Renal cortical epithelial cell (primary cell): ENCODE data around the gene DAP. TPM values are rescaled to one million over a fixed set of nuclear protein-coding genes. Genes with fewer than 3 reads are reported as not detected.
"Not testable (repeated sequence)": the region's sequence is repeated elsewhere in the genome, so short reads cannot be mapped to it uniquely, and the experiment has no call there.

Source experiments
- DNase-seq: peaks from one replicate; pipeline ENCODE4 v3.0.0-alpha.2; 2011; ENCODE audit warnings: low read depth
- total RNA-seq: library from RNA; depleted of rRNA; stranded (reverse); fragments of >200 nt; gene quantifications from 2 replicates; pipeline ENCODE4 v1.2.3, GENCODE V29; 2014

The DAP gene
- total RNA-seq, 1 donor from 2014 or later: 88.9 TPM

GRCh38 chr5:10654566-10654965, 106.5 kb downstream of the DAP start:
- DNase-seq: no peak

GRCh38 chr5:10653751-10654400, 107.2 kb downstream of the DAP start:
- DNase-seq: no peak

DNA sequence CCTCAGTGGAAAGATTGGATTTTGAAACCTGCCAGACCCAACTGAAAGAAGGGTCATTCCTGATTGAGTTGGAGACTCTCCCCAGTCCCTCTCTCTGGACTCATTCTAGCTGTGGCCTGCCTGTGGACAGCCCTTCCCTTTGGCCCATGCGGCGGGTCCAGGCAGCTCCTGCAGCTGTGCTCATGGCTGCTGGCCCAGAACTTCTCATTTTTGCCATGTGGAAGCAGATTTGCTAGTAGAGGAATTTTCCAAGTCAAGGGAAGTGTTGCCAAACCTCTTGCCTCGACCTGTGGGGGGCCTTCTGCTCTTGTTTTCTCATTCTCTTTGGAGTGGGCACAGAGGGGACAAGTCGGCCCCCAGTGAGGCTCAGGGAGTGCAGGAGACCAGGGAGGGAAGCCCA, 108.0 kb downstream of the DAP start:
- DNase-seq: no peak

DNA sequence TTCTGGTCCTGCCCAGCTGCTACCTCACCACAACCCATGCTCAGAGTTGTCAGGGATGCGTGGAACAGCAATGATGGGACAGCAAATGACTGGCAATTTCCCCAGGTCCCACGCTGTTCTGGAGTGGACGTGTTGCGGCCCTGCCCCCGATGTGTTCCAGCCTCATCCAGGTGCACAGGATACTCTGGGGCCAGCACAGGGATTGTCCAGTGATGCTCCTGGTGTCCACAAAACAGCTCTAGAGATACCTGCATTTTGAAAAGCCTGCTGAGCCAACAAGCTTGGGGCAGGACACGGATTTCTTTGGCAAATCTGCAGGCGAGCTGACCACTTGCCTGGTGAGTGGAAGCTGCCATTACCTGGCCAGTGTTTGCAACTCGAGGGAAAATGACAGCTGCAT, 108.4 kb downstream of the DAP start:
- no peak for DNase-seq

GRCh38 chr5:10652151-10652550, 108.9 kb downstream of the DAP start:
- no peak for DNase-seq

- DNase-seq: no peak
These were observed 111.2 kb downstream of the DAP start for GRCh38 chr5:10649666-10650380.

DNA sequence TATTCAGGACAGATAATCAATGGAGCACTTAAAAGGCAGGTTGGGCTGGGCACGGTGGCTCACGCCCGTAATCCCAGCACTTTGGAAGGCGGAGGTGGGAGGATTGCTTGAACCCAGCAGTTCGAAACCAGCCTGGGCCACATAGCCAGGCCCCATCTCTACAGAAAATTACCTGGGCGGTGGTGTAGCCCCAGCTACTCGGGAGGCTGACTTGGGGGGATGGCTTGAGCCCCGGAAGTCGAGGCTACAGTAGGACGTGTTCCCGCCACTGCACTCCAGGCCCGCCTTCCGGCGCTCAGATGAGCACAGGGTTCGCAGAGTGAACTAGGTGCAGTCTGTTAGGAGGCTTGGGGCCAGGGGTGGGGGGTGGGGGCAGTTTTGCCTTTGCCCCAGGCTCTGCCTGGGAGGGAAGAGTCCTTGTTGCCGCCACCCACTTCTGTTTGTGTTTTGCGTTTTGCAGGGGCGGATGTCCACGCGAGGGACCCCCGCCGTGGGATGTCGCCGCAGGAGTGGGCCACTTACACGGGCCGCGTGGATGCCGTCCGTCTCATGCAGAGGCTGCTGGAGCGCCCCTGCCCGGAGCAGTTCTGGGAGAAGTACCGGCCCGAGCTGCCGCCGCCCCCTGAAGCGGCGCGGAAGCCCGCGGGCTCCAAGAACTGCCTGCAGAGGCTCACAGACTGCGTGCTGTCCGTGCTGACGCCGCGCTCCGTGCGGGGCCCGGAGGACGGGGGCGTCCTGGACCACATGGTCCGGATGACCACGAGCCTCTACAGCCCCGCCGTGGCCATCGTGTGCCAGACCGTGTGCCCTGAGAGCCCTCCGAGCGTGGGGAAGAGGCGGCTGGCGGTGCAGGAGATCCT, 112.0 kb downstream of the DAP start:
- no peak for DNase-seq

DNA sequence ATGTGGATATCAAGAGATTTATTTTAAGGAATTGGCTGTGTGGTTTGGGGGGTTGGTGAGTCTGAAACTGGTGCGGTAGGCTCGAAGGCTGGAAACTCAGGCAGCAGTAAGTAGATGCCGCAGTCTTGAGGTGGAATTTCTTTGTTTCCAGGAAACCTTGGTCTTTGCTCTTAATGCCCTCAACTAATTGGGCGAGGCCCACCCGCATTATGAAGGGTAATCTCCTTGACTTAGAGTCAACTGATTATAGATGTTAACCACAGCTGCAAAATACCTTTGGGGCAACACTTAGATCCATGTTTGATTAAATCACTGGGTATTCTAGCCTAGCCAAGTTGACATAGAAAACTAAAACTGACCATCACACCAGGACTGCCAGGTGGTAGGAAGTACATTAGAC, 113.4 kb downstream of the DAP start:
- DNase-seq: no peak

GRCh38 chr5:10645671-10646070, 115.4 kb downstream of the DAP start:
- DNase-seq: no peak

DNA sequence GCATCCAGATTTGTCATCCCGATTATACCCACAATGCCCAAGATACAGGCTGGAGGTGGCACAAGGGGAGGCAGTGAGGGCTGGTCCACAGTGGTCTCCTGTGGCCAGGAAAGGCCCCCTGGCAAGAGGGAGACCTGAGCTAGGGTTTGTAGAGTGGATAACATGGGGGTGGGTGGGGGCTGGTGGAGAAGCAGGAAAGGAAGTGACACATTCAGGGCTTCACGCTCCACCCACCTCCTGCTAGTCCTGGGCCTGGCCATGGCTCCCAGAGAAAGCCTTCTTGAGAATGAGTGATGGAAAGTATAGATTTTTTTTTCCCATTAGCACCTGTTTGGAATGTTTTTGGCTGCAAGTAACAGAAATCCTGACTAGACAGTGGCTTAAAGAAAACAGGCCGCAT, 115.9 kb downstream of the DAP start:
- no peak for DNase-seq

- no peak for DNase-seq
These were observed 116.8 kb downstream of the DAP start for GRCh38 chr5:10644192-10644591.

GRCh38 chr5:10642367-10642766, 118.7 kb downstream of the DAP start:
- no peak for DNase-seq

GRCh38 chr5:10639846-10640368, 121.1 kb downstream of the DAP start:
- no peak for DNase-seq

DNA sequence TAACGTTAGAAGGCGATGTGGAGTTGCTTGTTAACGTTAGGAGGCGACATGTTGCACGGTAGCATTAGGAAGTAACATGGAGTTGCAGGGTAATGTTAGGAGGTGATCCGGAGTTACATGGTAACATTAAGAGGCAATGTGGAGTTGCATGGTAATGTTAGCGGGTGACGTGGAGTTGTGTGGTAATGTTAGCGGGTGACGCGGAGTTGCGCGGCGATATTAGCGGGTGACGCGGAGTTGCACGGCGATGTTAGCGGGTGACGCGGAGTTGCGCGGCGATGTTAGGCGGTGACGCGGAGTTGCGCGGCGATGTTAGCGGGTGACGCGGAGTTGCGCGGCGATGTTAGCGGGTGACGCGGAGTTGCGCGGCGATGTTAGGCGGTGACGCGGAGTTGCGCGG, 122.3 kb downstream of the DAP start:
- DNase-seq: not testable (repeated sequence)

GRCh38 chr5:10637944-10638343, 123.1 kb downstream of the DAP start:
- no peak for DNase-seq

- DNase-seq: no peak
These were observed 124.5 kb downstream of the DAP start for GRCh38 chr5:10636363-10637142.

- DNase-seq: no peak
These were observed 125.1 kb downstream of the DAP start for GRCh38 chr5:10635867-10636350.

DNA sequence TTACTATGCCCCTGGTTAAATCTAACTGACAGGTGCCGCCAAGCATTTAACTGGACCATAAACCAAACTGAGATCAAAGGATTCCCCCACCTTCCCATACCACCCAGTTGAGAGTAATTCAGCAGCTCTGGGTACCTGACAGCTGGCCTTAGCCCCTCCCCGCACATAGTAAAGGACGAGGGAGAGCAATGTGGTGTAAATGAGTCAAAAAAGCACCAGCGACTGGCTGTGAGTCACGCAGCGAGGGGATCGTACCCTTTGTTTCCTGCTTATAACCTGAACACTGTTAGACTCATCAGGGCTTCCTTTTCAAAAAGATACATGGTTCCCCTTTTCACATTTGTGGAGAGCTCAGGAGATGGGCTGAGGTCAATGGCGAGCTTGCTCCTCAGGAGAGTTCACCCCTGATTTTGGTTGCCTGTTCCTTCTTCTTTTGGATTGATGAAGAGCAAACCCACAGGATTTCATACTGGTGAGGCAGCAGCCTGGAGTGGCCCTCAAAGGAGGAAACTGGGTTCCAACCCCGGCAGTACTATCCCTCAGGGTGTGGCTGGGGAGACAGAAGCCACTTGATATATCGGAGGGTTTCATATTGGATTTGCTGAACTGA, 125.7 kb downstream of the DAP start:
- peak; percentile 75 for DNase-seq

- no peak for DNase-seq
These were observed 126.5 kb downstream of the DAP start for GRCh38 chr5:10634562-10634961.

- DNase-seq: no peak
These were observed 127.0 kb downstream of the DAP start for GRCh38 chr5:10634050-10634449.
